ENCODE results near the gene MITF.

Gene MITF

DNA sequence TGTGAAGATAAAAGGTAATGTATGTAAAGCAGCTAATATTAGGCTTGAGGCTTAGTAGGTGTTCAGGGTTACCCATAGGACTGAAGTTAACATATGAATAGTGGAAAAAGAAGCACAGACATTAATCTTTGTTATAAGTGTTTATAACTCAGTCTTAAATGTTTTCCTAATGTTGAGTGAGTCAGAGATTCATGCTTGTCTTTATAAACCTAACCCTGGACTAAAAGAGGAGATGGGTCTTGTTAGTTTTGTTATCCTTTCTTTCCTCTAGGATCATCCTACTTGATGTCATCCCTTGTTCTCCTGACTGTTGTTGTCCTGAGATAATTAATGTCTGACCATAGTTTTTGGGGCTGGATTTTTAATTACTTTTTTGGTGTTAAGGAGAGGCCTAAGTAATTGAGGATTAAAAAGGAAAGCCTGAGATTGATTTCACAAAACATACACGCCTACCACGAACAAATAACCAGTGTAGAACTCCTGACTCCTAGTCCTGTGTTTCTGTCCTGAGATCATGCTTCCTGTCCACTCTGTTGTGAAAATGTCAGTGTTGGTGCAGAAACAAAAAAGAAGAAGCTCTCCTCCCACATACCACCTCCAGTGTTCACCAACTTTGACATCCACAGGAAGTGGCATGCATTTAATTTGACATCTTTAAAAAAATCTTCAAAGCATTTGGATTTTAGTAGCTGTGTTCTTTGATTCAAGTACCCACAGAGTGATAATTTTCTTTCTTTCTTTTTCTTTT lies 8.4 kb downstream of the MITF start:
- TF ChIP-seq, protein P1, sequence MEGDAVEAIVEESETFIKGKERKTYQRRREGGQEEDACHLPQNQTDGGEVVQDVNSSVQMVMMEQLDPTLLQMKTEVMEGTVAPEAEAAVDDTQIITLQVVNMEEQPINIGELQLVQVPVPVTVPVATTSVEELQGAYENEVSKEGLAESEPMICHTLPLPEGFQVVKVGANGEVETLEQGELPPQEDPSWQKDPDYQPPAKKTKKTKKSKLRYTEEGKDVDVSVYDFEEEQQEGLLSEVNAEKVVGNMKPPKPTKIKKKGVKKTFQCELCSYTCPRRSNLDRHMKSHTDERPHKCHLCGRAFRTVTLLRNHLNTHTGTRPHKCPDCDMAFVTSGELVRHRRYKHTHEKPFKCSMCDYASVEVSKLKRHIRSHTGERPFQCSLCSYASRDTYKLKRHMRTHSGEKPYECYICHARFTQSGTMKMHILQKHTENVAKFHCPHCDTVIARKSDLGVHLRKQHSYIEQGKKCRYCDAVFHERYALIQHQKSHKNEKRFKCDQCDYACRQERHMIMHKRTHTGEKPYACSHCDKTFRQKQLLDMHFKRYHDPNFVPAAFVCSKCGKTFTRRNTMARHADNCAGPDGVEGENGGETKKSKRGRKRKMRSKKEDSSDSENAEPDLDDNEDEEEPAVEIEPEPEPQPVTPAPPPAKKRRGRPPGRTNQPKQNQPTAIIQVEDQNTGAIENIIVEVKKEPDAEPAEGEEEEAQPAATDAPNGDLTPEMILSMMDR (conservative IDR thresholded peaks at IDR 0.05; ENCODE audit: low read depth, low read length), result no peak
- DNase-seq (ENCODE audit: low read depth), result peak; percentile 43
- no peak overlapping the region for H3K4me3 ChIP-seq (ENCODE audit: low read depth, low read length)

DNA sequence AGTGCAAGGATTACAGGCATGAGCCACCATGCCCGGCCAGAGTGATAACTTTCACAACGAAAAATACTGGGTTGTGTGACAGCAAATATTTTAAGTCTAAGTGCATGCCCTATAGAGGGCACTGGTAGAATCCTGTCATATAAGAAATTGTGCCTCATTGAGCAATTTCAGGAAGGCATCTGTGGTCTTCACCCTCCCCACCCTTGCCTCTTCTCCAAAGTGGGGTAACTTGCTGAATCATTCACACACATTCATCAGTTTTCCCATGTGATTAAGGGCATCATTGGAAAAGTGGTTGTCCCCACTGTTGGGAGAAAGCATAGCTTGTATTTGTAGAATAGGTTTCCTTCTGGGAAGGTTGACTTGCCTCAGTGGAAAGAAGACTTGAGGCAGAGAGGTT lies 9.2 kb downstream of the MITF start:
- H3K4me3 ChIP-seq (ENCODE audit: low read depth, low read length), result no peak overlapping the region
- TF ChIP-seq, protein P1 (conservative IDR thresholded peaks at IDR 0.05; ENCODE audit: low read depth, low read length), result no peak
- DNase-seq (ENCODE audit: low read depth), result no peak

DNA sequence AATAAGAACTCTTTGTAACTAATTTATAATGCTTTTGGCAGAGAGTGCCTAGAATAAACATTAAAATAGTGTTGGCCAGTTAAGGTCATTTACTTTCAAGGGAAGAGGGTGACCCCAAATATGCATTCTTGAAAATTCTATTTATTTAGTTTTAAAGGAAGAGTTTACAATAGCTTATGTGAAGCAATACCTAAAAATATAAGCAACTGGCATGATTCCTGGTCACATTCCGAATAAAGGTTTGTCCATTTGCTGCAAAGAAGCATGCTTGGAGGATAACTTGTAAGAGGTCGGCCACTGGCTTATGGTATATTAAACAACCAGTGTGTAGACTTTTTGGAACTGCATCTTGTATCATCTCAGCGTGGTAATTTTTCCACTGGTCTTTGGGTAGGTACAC lies 10.2 kb downstream of the MITF start:
- TF ChIP-seq, protein P1 (conservative IDR thresholded peaks at IDR 0.05; ENCODE audit: low read depth, low read length), result no peak
- DNase-seq (ENCODE audit: low read depth), result peak; percentile 40
- no peak overlapping the region for H3K4me3 ChIP-seq (ENCODE audit: low read depth, low read length)

DNA sequence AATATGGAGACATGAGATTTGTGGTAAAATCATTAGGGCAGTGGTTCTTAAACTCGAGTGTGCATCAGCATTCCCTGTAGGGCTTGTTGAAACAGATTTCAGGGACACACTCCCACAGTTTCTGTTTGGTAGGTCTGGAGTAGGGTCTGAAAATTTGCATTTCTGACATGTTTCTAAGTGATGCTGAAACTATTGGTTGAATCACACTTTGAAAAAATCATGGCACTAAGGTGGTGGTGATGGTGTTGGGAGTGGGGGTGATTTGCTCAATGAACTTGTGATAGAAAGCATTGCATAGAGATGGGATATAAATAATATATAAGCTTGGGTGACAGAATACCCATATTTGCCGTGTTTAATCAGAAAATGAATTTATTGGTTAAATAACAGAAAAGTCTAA lies 11.3 kb downstream of the MITF start:
- TF ChIP-seq, protein P1 (conservative IDR thresholded peaks at IDR 0.05; ENCODE audit: low read depth, low read length), result no peak
- no peak for DNase-seq (ENCODE audit: low read depth)
- H3K4me3 ChIP-seq (ENCODE audit: low read depth, low read length), result no peak overlapping the region

DNA sequence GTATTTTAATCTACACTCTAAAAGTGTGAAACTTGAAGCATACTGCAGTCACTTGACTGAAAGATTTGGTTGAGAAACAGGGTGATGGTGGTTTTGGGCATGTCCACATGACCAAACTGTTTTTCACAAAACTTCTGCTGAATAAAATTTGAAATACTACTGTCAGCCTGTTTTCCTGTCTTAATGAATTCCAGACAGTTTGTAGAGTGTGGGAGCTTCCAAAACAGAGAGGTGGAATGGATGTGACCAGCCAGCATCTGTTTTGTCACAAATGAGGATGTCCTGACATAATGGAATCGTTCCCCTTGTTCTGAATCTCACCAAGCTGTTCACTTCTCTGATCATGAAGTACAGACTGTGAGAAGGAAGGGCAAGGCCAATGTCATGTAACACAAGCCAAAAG lies 11.8 kb downstream of the MITF start:
- no peak overlapping the region for H3K4me3 ChIP-seq (ENCODE audit: low read depth, low read length)
- TF ChIP-seq, protein P1 (conservative IDR thresholded peaks at IDR 0.05; ENCODE audit: low read depth, low read length), result no peak
- no peak for DNase-seq (ENCODE audit: low read depth)

DNA sequence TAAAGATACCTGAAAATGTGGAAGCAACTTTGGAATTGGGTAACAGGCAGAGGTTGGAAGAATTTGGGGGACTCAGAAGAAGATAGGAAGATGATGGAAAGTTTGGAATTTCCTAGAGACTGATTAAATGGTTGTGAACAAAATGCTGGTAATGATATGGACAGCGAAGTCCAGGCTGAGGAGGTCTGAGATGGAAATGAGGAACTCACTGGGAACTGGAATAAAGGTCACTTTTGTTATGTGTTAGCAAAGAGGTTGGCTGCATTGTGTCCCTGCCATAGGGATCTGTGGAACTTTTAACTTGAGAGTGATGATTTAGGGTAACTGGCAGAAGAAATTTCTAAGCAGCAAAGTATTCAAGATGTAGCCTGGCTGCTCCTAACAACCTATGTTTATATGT lies 13.0 kb downstream of the MITF start:
- H3K4me3 ChIP-seq (ENCODE audit: low read depth, low read length), result no peak overlapping the region
- TF ChIP-seq, protein P1 (conservative IDR thresholded peaks at IDR 0.05; ENCODE audit: low read depth, low read length), result no peak
- no peak for DNase-seq (ENCODE audit: low read depth)

DNA sequence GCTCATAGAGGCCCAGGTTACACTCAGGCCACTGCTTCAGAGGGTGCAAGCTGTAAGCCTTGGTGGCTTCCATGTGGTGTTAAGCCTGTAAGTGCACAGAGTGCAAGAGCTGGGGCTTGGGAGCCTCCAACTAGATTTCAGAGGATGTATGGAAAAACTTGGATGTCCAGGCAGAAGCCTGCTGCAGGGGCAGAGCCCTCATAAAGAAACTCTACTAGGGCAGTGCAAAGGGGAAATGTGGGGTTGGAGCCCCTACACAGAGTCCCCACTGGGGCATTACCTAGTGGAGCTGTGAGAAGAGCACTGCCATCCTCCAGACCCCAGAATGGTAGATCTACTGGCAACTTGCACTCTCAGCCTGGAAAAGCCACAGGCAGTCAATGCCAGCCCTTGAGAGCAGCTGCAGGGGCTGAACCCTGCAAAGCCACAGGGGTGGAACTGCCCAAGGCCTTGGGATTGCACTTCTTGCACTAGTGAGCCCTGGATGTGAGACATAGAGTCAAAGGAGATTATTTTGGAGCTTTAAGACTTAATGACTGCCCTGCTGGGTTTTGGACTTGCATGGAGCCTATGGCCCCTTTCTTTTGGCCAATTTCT lies 14.0 kb downstream of the MITF start:
- no peak for DNase-seq (ENCODE audit: low read depth)
- TF ChIP-seq, protein P1 (conservative IDR thresholded peaks at IDR 0.05; ENCODE audit: low read depth, low read length), result no peak
- H3K4me3 ChIP-seq (ENCODE audit: low read depth, low read length), result no peak overlapping the region
